Ovary (tissue), 3 donors: Measurements from ENCODE around the gene HDAC1.

Source experiments
- POLR2A ChIP-seq: fragments of 450-650 bp; IDR thresholded peaks from one replicate; pipeline ENCODE4 v1.6.1; 2017; ENCODE audit warnings: antibody characterized with exemption, mild to moderate bottlenecking, moderate library complexity
- TF ChIP-seq, protein P1 (sequence below), 3 donors: fragments of 450-650 bp in 2 of 3; fragments of 200-600 bp in 1 of 3; IDR thresholded peaks; one replicate each; pipeline versions ENCODE4 v1.5.1 to v1.8.0; 2016 to 2022; ENCODE audit warnings: antibody characterized with exemption in 3 of 3, mild to moderate bottlenecking in 1 of 3
- donor health status: DM: no; HTN: no; CAD: no.

DNA sequence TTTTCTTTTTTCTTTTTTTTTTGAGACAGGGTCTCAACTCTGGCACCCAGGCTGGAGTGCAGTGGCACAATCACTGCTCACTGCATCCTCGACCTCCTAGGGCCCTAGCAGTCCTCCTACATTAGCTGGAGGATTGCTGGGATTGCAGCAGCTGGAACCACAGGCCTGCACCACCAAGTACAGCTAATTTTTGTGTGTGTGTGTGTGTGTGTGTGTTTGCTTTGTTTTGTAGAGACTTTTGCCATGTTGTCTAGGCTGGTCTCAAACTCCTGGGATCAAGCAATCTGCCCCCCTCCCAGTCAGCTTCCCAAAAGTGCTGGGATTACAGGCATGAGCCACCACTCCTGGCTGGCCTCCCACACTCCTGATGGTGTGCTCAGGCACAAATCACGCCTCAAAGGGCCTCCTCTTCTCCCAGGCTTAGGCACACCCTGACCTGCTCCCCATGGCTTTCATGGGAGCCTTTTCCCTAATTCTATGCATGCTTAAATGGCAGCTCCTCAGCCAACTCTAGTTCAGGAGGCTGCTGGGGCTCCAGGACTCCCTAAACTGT lies 61.0 kb downstream of the HDAC1 start:
- TF ChIP-seq, protein P1, sequence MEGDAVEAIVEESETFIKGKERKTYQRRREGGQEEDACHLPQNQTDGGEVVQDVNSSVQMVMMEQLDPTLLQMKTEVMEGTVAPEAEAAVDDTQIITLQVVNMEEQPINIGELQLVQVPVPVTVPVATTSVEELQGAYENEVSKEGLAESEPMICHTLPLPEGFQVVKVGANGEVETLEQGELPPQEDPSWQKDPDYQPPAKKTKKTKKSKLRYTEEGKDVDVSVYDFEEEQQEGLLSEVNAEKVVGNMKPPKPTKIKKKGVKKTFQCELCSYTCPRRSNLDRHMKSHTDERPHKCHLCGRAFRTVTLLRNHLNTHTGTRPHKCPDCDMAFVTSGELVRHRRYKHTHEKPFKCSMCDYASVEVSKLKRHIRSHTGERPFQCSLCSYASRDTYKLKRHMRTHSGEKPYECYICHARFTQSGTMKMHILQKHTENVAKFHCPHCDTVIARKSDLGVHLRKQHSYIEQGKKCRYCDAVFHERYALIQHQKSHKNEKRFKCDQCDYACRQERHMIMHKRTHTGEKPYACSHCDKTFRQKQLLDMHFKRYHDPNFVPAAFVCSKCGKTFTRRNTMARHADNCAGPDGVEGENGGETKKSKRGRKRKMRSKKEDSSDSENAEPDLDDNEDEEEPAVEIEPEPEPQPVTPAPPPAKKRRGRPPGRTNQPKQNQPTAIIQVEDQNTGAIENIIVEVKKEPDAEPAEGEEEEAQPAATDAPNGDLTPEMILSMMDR (IDR thresholded peaks at IDR 0.05): no peak
- TF ChIP-seq POLR2A: no peak
